Activated naive CD8-positive, alpha-beta T cell treated with anti-CD3 and anti-CD28 coated beads, Interleukin-2, amount 50 U/mL, for 16 hours (primary cell): ENCODE results near the gene MT1M.
"Not testable (repeated sequence)": the region's sequence is repeated elsewhere in the genome, so short reads cannot be mapped to it uniquely, and the experiment has no call there.

Experiments
- DNase-seq: peaks from one replicate; pipeline ENCODE4 v3.0.0-alpha.2; 2020; ENCODE audit warnings: low read depth, low spot score

Gene MT1M

DNA sequence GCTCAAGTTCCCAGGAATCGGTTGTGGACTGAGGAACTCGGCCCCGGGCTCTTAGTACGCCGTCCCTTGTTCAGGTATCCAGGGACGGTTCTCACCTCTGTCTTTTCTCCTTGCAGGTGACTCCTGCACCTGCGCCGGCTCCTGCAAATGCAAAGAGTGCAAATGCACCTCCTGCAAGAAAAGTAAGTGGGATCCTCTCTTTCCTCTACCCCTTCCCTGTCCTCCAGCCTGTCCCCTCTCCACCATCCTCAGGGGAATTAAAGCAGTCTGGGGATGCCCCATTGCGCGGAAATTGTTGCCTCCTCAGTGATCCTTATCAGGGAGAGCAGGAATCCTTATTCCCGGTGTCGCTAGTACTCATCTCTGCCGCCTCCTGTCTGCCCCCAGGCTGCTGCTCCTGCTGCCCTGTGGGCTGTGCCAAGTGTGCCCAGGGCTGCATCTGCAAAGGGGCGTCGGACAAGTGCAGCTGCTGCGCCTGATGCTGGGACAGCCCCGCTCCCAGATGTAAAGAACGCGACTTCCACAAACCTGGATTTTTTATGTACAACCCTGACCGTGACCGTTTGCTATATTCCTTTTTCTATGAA lies 23.5 kb upstream of the MT1M start:
- DNase-seq = no peak

DNA sequence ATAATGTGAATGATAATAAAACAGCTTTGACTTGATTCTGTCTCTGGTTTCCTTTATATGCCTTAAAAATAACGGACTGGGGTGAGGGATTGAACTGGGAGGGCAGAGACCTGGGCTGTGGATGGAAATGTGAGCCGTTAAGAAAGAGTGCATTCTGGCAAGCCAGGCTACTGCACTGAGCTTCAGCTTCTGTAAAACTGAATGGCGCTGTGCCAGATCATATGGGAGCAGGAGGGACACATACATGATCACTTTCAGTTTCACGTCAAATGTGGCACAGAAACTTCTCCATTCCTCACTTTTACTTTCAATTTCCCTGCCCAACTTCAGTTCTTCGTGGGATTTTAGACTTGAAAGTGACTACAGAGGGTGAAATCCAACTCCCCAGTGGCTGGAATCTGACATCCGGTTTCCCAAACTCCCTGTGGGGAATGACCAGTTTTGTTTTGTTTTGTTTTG lies 23.0 kb upstream of the MT1M start:
- DNase-seq = peak; percentile 66

GRCh38 chr16:56610017-56610608 lies 22.3 kb upstream of the MT1M start:
- peak; percentile 49 for DNase-seq

DNA sequence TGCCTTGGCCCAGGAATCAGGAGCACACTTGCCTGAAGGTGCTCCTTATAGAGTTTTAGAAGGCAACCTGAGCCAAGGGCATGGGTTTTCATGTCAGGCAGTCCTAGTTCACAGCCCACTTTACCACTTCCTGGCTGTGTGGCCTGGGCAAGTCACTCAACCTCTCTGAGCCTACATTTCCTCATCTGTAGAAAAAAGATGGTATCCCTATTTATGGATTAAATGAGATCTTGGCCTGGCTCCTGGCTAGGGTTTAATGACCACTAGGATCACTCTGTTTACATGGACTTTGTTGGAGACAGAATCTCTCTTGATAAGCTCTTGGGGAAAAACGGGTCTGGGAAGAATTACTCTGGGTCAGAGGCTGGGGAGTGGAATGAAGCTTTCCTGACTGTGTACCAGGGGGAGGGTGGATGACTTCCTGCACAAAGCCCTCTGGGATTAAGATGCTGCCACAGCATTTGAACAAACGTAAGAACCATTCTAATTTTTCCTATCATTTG lies 21.8 kb upstream of the MT1M start:
- no peak for DNase-seq

GRCh38 chr16:56611281-56611833 lies 21.1 kb upstream of the MT1M start:
- DNase-seq = no peak

DNA sequence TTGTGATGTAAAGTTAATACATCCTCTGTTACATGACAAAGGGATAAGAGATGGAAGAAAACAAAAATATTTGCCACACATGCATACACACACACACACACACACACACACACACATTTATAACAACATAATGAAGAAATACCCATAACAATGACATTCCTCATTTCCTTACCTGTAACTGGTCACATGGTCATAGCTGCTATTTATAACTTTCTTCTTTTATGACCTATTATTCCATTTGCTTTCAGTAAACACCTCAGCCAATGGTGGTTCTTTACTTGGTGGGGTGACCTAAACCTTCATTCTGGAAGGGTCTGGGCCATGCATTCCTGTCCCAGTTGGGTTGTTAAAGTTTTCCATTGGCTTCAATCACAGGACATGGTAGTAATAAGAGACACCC lies 18.8 kb upstream of the MT1M start:
- no peak for DNase-seq

DNA sequence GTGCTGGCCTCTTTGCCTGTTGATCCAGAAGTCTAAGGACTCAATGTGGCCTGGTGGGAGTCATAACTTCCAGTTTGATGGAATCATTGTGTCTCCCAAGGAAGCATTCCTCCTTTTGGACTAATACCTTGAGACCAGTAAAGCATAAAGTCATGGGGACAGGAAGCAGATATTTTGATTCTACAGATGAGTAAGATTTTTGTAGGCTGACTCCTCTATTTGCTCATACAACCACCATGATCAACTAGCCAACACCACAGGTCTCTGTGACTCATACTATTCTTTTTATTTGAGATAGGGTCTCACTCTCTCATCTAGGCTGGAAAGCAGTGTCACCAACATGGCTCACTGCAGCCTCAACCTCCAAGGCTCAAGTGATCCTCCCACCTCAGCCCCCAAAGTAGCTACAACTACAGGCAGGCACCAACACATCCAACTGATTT lies 17.9 kb upstream of the MT1M start:
- DNase-seq = no peak

DNA sequence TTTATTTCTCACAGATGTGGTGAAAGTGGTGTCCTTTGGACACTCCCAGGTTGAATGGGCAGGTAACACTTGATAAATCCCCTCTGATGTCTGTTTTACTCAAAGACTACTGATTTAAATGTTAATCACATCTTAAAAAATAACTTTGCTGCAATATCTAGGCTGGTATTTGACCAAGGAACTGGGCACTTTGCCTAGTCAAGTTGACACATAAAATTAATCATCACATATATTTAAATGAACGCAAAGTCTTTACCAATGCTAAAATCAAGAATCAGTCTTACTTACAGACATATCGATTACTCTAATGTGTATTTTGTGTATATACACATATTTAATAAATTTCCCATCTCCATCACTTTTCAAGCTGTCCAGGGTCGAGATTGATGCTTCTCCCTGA lies 17.1 kb upstream of the MT1M start:
- DNase-seq = no peak

DNA sequence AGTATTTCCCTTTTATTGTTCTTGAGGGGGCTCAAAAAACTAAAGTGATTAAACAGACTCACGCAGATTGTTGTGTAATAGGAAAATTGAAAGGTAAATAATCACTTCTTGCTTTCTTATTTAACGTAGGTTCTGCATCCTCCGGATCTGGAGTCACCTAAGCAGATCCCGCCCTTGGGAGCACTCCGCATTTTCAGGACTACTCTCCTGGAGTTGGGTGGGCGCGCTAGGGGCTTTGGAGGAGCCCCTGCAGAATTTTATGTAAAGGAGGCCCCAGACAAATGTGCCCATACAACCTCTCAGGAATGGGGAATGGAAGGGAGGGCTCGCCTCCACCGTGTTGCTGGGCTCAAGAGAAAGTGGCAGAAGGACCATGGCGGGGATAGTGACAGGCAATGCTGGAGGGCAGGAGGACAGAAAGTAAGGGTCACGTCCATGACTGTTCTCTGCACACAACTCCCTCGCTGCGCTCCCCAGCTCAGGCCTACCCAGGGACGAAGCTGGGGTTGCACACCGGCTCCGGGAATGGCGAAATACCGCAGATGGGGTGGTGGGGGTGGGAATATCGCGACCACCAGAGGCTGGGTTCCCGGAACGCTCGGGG lies 15.7 kb upstream of the MT1M start:
- DNase-seq = no peak

- no peak for DNase-seq
Observed at GRCh38 chr16:56617212-56618085, 15.0 kb upstream of the MT1M start.

GRCh38 chr16:56618138-56618537 lies 14.3 kb upstream of the MT1M start:
- no peak for DNase-seq

GRCh38 chr16:56620339-56620897 lies 12.0 kb upstream of the MT1M start:
- no peak for DNase-seq

- not testable (repeated sequence) for DNase-seq
Observed at GRCh38 chr16:56621665-56622445, 10.6 kb upstream of the MT1M start.

GRCh38 chr16:56623184-56623583 lies 9.3 kb upstream of the MT1M start:
- not testable (repeated sequence) for DNase-seq

DNA sequence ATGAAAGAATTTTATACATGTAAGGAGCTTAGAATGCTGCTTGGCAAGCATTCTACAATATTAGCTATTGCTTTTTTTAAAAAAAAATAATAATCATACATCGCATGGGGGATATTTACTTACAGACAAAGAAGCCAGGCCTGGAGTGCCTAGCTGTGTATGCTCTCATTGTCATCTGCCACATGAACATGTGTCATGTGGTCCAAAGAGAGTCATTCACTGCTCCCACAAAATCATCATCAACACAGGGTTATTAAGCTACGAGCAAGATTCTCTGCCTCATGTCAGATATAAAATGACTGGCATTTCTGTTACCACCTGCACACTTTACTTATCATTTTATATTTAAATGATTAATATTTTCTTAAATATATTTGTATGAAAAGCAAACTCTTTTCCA lies 8.8 kb upstream of the MT1M start:
- DNase-seq = no peak

DNA sequence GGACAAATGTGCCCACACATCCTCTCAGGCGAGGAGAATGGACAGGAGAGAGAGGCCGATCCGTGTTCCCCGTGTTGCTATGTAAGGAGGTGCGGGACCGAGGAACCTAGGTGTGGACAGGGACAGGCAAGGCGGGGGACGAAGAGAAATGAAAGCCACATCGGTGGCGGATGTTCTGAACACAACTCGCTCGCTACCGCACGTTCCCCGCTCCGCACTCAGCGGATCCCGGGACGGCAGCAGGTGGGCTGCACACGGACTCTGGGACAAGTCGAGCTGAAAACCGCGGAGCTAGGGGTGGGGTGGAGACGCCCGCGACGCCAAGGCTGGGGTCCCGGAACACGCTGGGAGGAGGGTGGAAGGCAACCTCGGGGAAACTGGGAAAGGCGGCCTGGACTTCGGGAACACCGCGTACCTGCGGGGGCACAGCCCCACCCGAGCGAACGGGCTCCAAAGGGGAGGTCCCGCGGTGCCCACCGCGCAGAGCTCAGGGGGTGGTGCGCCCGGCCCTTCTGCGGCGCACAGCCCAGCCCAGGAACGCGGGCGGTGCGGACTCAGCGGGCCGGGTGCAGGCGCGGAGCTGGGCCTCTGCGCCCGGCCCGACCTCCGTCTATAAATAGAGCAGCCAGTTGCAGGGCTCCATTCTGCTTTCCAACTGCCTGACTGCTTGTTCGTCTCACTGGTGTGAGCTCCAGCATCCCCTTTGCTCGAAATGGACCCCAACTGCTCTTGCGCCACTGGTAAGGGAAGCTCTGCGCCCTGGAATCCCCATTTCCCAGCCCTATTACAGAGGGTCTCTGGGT lies 7.1 kb upstream of the MT1M start, which contains the start of gene MT1E:
Gene MT1E, plus strand, starts transcription at position 642 of the 803 bp plus-strand sequence. Its CDS starts 71 bp downstream, at position 713.
- DNase-seq = no peak

DNA sequence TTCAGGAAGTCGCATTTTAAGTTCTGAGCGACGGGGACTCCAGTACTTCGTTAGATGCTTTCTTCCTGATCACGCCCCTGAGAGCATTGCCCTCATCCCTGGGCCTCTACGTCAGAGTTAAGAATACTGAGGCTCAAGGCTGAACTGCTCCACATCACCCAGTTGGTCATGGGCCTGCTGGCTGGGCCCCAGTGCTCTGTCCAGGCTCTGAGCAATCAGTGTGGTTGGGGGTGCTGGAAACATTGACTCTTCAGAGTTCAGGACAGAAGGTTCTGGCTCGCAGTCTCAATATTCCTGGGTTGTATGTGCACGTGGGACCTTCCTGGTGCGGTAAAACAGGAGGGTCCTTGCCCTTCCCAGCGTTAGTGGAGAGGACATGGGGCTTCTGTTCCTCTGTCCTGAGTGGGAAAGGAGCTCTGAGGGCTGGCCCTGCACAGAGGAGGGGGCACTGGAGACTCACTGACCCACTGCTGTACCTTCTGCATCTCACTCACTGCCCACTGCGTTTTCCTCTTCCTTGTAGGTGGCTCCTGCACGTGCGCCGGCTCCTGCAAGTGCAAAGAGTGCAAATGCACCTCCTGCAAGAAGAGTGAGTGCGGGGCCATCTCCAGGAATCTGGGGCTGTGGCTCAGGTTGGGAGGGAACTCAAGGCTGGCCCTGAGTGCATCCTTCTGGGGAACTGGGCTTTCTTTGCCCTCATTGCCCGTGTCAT lies 6.4 kb upstream of the MT1M start:
- DNase-seq = no peak

DNA sequence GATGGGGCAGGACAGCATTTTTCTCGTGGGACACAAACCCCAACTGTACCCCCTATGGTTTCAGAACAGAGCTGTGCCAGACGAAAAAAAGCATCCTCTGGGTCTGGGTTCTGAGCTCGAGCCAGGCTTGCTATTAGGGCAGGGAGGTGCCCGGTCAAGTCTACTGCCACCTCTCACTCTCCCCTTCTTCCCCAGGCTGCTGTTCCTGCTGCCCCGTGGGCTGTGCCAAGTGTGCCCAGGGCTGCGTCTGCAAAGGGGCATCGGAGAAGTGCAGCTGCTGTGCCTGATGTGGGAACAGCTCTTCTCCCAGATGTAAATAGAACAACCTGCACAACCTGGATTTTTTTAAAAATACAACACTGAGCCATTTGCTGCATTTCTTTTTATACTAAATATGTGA lies 5.8 kb upstream of the MT1M start:
- DNase-seq = no peak
